GM19328 (cell line): ENCODE data around the gene DAB1.
"Not testable (repeated sequence)": the region's sequence is repeated elsewhere in the genome, so short reads cannot be mapped to it uniquely, and the experiment has no call there.

Source experiments
- ATAC-seq: cut with Tn5 transposase; IDR thresholded peaks from one replicate; pipeline ENCODE4 v1.9.1; 2021; ENCODE audit warnings: mild to moderate bottlenecking, moderate library complexity; ENCODE audit not compliant: unreplicated experiment

The DAB1 gene

GRCh38 chr1:57089855-57090254 lies 334.0 kb downstream of the DAB1 start:
- no peak for ATAC-seq

GRCh38 chr1:57089221-57089620 lies 334.6 kb downstream of the DAB1 start:
- no peak for ATAC-seq

- ATAC-seq = no peak
These were observed 335.2 kb downstream of the DAB1 start for GRCh38 chr1:57088653-57089052.

GRCh38 chr1:57087660-57088059 lies 336.2 kb downstream of the DAB1 start:
- ATAC-seq = not testable (repeated sequence)

- ATAC-seq = no peak
These were observed 337.7 kb downstream of the DAB1 start for GRCh38 chr1:57086154-57086553.

- no peak for ATAC-seq
These were observed 339.2 kb downstream of the DAB1 start for GRCh38 chr1:57084701-57085100.

GRCh38 chr1:57082711-57083439 lies 341.0 kb downstream of the DAB1 start:
- no peak for ATAC-seq

GRCh38 chr1:57079454-57080157 lies 344.3 kb downstream of the DAB1 start:
- no peak for ATAC-seq

GRCh38 chr1:57072401-57073110 lies 351.3 kb downstream of the DAB1 start:
- no peak for ATAC-seq

GRCh38 chr1:57067863-57068262 lies 356.0 kb downstream of the DAB1 start:
- no peak for ATAC-seq

- no peak for ATAC-seq
These were observed 356.8 kb downstream of the DAB1 start for GRCh38 chr1:57066980-57067610.

GRCh38 chr1:57065442-57065841 lies 358.4 kb downstream of the DAB1 start:
- no peak for ATAC-seq

- no peak for ATAC-seq
These were observed 359.3 kb downstream of the DAB1 start for GRCh38 chr1:57064379-57065140.

GRCh38 chr1:57063406-57064125 lies 360.3 kb downstream of the DAB1 start:
- ATAC-seq = no peak

GRCh38 chr1:57061369-57061768 lies 362.5 kb downstream of the DAB1 start:
- no peak for ATAC-seq

GRCh38 chr1:57060451-57060850 lies 363.4 kb downstream of the DAB1 start:
- no peak for ATAC-seq

- no peak for ATAC-seq
These were observed 365.0 kb downstream of the DAB1 start for GRCh38 chr1:57058652-57059501.

- ATAC-seq = no peak
These were observed 375.0 kb downstream of the DAB1 start for GRCh38 chr1:57048856-57049255.

GRCh38 chr1:57046462-57046861 lies 377.4 kb downstream of the DAB1 start:
- no peak for ATAC-seq
